A549 treated with RU486 at 1 μM for 4 hours (cell line): ENCODE results near the gene ARGFX. TPM values are rescaled to one million over a fixed set of nuclear protein-coding genes. Genes with fewer than 3 reads are reported as not detected.

Experiments used
- total RNA-seq: library from RNA; stranded (reverse); fragments of 200-300 nt; extraction: Qiagen RNA extraction; gene quantifications from 5 replicates; pipeline ENCODE4 v1.2.3, GENCODE V29; 2022; ENCODE audit warnings: low read depth

Gene ARGFX
- not detected in 5 replicates for total RNA-seq

DNA sequence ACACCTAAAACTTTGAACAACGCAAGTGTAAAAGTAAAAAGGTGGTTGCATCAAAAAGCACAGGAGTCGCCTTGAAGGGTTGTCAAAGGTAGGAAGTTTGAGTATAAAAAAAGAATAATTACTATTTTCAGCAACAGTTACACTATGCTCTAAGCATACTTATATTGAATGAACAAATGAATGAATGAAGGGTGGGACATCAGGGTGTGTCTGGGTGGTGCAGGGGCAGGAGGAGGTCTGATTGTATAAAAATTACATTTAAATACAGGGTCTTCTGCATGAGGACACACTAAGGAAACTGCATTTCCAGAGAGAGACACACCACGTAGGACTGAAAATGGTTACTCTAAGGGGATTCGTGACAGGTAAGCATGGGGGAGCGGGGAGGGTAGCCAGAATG lies at the start of gene ARGFX:
Gene ARGFX, plus strand, starts transcription at position 301 of the 400 bp plus-strand sequence. CDS start 2,765 bp downstream, outside the sequence.

DNA sequence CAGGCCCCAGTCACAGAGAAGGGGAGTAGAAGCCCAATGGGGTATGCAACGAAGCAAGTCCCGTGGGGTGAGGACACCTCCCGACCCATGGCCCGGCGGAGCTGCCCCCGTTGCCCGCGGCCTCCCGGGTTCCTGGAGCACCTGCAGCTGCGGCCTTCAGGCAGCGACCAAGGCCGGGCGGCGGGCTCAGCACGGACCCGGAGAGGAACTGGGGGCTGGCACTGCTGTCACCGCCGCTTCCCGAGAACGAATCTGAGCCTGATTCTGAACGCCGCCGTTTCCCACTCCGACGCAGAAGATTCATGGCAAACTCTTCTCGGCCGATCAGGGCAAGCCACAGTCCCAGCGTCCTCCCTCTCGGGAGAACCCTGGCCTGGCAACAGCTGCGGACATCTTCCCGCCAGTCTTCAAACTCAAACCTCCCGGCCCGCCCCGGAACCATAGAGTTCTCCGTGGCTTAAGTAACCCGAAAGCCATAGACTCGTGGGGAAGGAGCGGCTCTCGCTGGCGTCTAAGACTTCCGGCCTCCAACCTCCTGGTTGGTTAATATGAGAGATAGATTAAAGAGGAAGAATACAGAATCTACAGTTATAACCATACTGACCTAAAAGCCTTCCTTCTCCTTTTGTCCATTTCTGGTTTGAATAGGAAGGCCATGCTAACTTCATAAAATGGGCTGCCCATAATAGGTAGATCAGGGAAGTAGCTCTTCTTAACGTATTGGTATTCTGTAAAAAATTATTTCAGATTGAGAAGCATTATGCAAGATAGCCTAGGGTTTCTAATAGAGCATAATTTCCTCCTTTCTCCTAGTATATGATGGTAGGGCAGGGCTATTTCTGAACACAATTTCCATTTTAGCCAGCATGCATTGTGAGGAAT lies 21.9 kb upstream of the ARGFX start, which contains the start of gene POLQ:
Gene POLQ, minus strand, starts transcription at position 415 of the 882 bp plus-strand sequence. Its CDS starts 111 bp downstream, at position 304.

DNA sequence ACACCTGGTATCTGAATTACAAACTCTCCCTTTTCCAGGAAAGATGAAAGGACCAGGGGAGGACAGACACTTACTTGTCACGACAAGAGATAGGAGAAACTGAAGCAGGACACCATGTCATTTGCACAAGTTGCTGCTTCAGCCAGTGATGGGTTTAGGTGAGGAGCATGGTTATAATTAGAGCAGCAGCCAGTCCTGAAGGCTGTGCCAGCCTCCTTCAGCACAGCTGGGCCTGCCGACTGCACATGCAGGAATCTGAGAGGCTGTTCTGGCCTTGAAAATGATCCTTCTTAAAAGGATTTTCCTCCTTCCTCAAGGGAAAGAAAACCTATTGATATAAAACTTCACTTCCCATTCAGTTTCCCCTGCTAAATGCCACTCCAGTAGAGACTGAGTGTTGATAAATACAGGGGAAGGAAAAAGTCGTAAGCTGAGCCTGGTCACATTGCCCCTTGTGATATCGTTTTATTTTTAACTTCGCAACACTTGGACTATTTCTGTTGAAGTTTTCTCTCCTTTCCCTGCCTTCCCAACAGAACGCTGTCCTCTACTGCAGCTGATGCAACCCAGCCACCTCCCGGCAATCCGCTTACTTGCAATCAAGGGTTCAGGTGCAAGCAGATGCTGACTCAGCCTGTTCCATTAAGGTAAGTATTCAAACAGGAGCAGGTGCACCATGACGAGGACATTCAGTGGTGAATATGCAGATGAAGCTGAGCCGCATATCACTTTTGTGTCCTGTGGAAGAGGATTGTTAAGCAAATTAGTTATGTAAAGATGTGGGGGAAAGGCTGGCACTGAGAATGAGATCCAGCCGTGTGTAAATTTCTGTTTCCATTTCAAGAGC lies 25.3 kb downstream of the ARGFX start, which contains the start of gene FBXO40:
Gene FBXO40, plus strand, starts transcription at position 524 of the 847 bp plus-strand sequence. CDS start 27,197 bp downstream, outside the sequence.

Other genes with a start within 250 kb of the ARGFX start
- 6.1 to 7.4 TPM (median 6.3 TPM) in 5 replicates for gene POLQ, start 22.0 kb upstream of the ARGFX start, total RNA-seq
- not detected in 5 replicates for gene FBXO40, start 25.4 kb downstream of the ARGFX start, total RNA-seq
- gene HCLS1, start 93.0 kb downstream of the ARGFX start, total RNA-seq: 0.09 to 0.13 TPM in 2 of 5 replicates, not detected in the others
- gene GOLGB1, start 181.8 kb downstream of the ARGFX start, total RNA-seq: 15.8 to 21.2 TPM (median 17.0 TPM) in 5 replicates